ENCODE data around the gene ORM2.

Gene ORM2

GRCh38 chr9:114378883-114379282 lies 49.2 kb downstream of the ORM2 start:
- no peak for DNase-seq (ENCODE audit: low spot score)
- in situ Hi-C loops (cut with MboI; ENCODE audit: low sequenced_read_pairs, unreplicated experiment) = no loop called here
- TF ChIP-seq, protein P1, sequence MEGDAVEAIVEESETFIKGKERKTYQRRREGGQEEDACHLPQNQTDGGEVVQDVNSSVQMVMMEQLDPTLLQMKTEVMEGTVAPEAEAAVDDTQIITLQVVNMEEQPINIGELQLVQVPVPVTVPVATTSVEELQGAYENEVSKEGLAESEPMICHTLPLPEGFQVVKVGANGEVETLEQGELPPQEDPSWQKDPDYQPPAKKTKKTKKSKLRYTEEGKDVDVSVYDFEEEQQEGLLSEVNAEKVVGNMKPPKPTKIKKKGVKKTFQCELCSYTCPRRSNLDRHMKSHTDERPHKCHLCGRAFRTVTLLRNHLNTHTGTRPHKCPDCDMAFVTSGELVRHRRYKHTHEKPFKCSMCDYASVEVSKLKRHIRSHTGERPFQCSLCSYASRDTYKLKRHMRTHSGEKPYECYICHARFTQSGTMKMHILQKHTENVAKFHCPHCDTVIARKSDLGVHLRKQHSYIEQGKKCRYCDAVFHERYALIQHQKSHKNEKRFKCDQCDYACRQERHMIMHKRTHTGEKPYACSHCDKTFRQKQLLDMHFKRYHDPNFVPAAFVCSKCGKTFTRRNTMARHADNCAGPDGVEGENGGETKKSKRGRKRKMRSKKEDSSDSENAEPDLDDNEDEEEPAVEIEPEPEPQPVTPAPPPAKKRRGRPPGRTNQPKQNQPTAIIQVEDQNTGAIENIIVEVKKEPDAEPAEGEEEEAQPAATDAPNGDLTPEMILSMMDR (IDR thresholded peaks at IDR 0.05; ENCODE audit: borderline replicate concordance, control extremely low read depth, extremely low read depth, insufficient read depth, missing control alignments) = no peak
